ENCODE measurements around the gene SNX20.

SNX20 gene

DNA sequence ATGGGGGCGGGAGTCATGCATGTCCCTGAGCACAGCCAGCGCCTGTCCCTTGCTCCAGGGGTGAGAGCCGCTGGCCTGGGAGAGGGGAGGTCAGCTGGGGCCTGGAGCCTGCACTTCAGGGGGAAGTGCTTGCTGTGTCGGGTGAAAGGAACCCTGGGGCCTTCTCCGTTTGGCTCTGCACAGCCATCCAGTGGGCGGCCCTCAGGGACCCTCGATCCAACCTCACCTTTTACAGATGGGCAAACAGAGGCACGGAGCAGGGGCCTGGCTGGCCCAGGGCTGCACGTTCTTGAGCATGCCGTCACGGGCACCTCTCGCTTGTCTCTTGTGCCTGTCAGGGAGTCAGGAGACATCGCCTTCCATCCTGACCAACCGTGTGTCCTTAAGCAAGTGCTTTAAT, 1.8 kb downstream of the SNX20 start:
- TF ChIP-seq FOXM1 (IDR thresholded peaks at IDR 0.05; ENCODE audit: borderline replicate concordance, low read depth) (no peak), CREB1 (IDR thresholded peaks at IDR 0.05; ENCODE audit: low read depth) (no peak), TCF12 (IDR thresholded peaks at IDR 0.05; ENCODE audit: low read depth) (no peak), TEAD4 (IDR thresholded peaks at IDR 0.05) (no peak)

DNA sequence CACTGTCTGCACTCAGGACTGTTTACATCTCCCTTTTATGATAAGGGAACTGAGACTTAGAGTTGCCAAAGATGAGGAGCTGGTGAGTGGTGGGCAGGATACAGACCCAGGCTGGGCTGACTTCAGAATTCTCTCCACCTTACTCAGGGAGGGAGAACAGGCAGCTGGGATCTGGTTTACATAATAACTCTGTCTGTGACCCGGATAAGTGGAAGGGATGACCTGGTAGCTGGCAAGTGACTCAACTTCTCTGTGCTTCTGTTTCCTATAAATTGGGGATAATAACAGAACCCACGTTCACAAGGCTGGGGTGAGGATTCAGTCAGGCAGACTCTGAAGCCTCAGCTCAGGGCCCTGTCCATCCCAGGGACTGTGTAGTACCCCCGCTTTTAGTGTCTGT, 2.6 kb downstream of the SNX20 start:
- TF ChIP-seq, protein P1, sequence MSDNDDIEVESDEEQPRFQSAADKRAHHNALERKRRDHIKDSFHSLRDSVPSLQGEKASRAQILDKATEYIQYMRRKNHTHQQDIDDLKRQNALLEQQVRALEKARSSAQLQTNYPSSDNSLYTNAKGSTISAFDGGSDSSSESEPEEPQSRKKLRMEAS (IDR thresholded peaks at IDR 0.05), result no peak
- TF ChIP-seq CEBPB (IDR thresholded peaks at IDR 0.05), result no peak
- no peak for TF ChIP-seq FOXM1 (IDR thresholded peaks at IDR 0.05; ENCODE audit: borderline replicate concordance, low read depth)
- TF ChIP-seq RAD21 (IDR thresholded peaks at IDR 0.05; ENCODE audit: low read depth), result no peak

DNA sequence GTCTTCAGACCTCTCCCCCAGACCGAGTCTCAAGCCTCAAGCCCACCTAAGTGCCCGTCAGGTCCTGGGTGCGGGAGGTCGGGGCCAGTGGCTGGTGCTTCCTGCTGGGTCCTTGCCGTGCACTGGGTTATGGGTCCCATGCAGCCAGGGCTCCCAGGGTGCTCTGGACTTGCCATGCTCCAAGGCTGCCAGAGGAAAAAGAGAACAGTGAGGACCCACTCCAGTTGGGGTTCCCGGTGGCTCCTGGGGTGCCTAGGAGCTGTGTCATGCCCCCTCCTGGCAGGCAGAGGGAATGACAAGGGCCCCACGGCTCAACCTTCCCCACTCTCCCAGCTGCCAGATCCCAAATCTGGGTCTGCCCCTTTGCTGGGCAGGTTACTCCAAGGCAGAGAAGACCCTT, 3.8 kb downstream of the SNX20 start:
- no peak for TF ChIP-seq EP300 (IDR thresholded peaks at IDR 0.05; ENCODE audit: borderline replicate concordance)
- TF ChIP-seq EGR1 (IDR thresholded peaks at IDR 0.05), result no peak
- TF ChIP-seq CEBPB (IDR thresholded peaks at IDR 0.05), result no peak
- TF ChIP-seq FOXM1 (IDR thresholded peaks at IDR 0.05; ENCODE audit: borderline replicate concordance, low read depth), result no peak
- no peak for TF ChIP-seq RAD21 (IDR thresholded peaks at IDR 0.05; ENCODE audit: low read depth)
- TF ChIP-seq, protein P2, sequence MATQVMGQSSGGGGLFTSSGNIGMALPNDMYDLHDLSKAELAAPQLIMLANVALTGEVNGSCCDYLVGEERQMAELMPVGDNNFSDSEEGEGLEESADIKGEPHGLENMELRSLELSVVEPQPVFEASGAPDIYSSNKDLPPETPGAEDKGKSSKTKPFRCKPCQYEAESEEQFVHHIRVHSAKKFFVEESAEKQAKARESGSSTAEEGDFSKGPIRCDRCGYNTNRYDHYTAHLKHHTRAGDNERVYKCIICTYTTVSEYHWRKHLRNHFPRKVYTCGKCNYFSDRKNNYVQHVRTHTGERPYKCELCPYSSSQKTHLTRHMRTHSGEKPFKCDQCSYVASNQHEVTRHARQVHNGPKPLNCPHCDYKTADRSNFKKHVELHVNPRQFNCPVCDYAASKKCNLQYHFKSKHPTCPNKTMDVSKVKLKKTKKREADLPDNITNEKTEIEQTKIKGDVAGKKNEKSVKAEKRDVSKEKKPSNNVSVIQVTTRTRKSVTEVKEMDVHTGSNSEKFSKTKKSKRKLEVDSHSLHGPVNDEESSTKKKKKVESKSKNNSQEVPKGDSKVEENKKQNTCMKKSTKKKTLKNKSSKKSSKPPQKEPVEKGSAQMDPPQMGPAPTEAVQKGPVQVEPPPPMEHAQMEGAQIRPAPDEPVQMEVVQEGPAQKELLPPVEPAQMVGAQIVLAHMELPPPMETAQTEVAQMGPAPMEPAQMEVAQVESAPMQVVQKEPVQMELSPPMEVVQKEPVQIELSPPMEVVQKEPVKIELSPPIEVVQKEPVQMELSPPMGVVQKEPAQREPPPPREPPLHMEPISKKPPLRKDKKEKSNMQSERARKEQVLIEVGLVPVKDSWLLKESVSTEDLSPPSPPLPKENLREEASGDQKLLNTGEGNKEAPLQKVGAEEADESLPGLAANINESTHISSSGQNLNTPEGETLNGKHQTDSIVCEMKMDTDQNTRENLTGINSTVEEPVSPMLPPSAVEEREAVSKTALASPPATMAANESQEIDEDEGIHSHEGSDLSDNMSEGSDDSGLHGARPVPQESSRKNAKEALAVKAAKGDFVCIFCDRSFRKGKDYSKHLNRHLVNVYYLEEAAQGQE (IDR thresholded peaks at IDR 0.05; ENCODE audit: low read depth), result no peak
- TF ChIP-seq TEAD4 (IDR thresholded peaks at IDR 0.05), result no peak
- TF ChIP-seq TAF1 (IDR thresholded peaks at IDR 0.05; ENCODE audit: low read depth), result no peak
- TF ChIP-seq, protein P3, sequence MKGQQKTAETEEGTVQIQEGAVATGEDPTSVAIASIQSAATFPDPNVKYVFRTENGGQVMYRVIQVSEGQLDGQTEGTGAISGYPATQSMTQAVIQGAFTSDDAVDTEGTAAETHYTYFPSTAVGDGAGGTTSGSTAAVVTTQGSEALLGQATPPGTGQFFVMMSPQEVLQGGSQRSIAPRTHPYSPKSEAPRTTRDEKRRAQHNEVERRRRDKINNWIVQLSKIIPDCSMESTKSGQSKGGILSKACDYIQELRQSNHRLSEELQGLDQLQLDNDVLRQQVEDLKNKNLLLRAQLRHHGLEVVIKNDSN (IDR thresholded peaks at IDR 0.05), result no peak
- TF ChIP-seq ZBTB7A (IDR thresholded peaks at IDR 0.05; ENCODE audit: low read depth), result no peak
- no peak for TF ChIP-seq TCF12 (IDR thresholded peaks at IDR 0.05; ENCODE audit: low read depth)
- no peak for TF ChIP-seq NFIC (IDR thresholded peaks at IDR 0.05)
- TF ChIP-seq, protein P1 (IDR thresholded peaks at IDR 0.05), result no peak
- no peak for TF ChIP-seq CREB1 (IDR thresholded peaks at IDR 0.05; ENCODE audit: low read depth)
- TF ChIP-seq YY1 (IDR thresholded peaks at IDR 0.05; ENCODE audit: low read depth), result no peak

DNA sequence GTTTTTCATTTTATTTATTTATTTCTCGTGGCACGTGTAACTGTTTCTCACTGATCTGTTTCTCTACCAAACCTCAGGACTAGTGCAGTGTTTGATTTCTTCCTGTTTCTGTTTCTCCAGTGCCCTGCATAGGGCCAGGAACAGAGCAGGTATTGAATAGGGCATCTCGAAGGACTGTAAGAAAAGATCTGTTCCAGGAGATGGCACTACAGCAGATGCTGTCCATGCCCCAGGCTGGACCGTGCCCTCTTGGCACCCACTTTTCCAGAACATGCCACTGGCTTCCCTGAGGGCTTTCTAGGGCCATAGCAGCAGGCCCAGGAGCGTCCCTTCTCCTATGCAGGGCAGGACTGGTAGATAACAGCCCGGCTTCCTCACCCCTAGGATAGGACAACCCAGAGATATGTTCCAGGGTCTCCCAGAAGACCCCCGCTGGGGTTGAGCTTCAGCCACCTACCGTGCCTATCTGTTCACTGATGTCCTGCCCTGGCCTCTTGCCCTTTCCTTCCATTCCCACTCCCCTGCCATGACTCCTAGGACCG, 4.4 kb downstream of the SNX20 start:
- TF ChIP-seq, protein P1 (IDR thresholded peaks at IDR 0.05), result no peak
- TF ChIP-seq, protein P3 (IDR thresholded peaks at IDR 0.05), result no peak
- no peak for TF ChIP-seq CEBPB (IDR thresholded peaks at IDR 0.05)
- TF ChIP-seq TEAD4 (IDR thresholded peaks at IDR 0.05), result no peak
- no peak for TF ChIP-seq NFIC (IDR thresholded peaks at IDR 0.05)
- TF ChIP-seq CREB1 (IDR thresholded peaks at IDR 0.05; ENCODE audit: low read depth), result no peak
- TF ChIP-seq, protein P2 (IDR thresholded peaks at IDR 0.05; ENCODE audit: low read depth), result no peak
- TF ChIP-seq TAF1 (IDR thresholded peaks at IDR 0.05; ENCODE audit: low read depth), result no peak
- TF ChIP-seq EP300 (IDR thresholded peaks at IDR 0.05; ENCODE audit: borderline replicate concordance), result no peak
- TF ChIP-seq RAD21 (IDR thresholded peaks at IDR 0.05; ENCODE audit: low read depth), result no peak
- TF ChIP-seq ZBTB7A (IDR thresholded peaks at IDR 0.05; ENCODE audit: low read depth), result no peak
- no peak for TF ChIP-seq EGR1 (IDR thresholded peaks at IDR 0.05)
- TF ChIP-seq TCF12 (IDR thresholded peaks at IDR 0.05; ENCODE audit: low read depth), result no peak
- no peak for TF ChIP-seq FOXM1 (IDR thresholded peaks at IDR 0.05; ENCODE audit: borderline replicate concordance, low read depth)
- TF ChIP-seq YY1 (IDR thresholded peaks at IDR 0.05; ENCODE audit: low read depth), result no peak

DNA sequence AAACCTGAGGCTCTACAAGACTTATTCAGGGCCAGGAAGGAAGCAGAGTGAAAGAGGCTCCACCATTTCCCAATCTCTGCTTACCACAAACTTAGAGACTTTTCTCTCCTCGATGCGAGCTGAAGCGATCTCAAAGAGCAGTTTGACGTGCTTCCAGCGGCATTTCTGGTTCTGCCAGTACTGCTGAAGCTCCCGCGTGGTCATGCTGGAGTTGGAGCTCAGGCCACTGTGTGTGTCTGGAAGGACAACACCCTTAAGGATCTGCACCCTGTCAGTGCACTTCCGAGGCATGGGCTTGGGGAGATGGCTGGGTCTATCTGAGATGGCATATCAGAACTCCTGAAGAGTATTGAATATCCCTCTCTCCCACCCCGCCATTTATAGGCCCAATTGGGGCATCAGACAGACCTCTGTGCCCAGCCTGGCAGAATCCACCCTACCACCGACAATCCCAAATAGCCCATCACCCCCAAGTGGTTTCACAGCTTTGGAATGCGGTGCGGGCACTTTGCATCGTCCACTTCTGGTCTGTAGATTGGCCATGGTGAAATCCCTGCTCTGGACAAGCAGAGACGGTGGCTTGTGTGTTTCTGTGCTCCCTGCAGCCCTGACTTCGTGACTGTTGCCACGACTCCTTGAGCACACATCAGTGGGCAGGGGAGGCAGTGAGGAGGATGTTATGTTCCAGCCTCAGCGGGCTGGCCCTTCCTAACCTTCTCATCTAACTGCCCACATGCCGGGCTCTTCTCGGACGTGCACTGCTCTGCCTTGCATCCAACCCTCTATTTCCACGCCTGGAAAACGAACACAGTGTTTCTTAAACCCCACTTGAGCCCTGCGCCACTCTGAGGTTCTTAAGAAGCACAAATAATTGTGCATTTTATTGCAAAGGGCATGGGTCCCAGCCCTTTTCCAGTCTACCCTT, 5.2 kb downstream of the SNX20 start:
- TF ChIP-seq, protein P2 (IDR thresholded peaks at IDR 0.05; ENCODE audit: low read depth), result no peak
- TF ChIP-seq CREB1 (IDR thresholded peaks at IDR 0.05; ENCODE audit: low read depth), result no peak
- TF ChIP-seq EP300 (IDR thresholded peaks at IDR 0.05; ENCODE audit: borderline replicate concordance), result no peak
- TF ChIP-seq ZBTB7A (IDR thresholded peaks at IDR 0.05; ENCODE audit: low read depth), result no peak
